Omental fat pad (tissue), 4 donors: ENCODE results near the gene LRRC42. TPM values are rescaled to one million over a fixed set of nuclear protein-coding genes. Genes with fewer than 3 reads are reported as not detected.
"Not testable (repeated sequence)": the region's sequence is repeated elsewhere in the genome, so short reads cannot be mapped to it uniquely, and the experiment has no call there.

Source experiments
- ATAC-seq: fragments of 150-250 bp; one replicate; pipeline ENCODE4 v1.9.1; 2016; ENCODE audit warnings: mild to moderate bottlenecking, moderate library complexity; ENCODE audit not compliant: low FRiP score
- DNase-seq: peaks from one replicate; pipeline ENCODE4 v3.0.0-alpha.2; 2019; ENCODE audit warnings: low spot score
- CTCF ChIP-seq, 3 donors: fragments of 450-650 bp; IDR thresholded peaks; one replicate each; pipeline ENCODE4 v1.5.1; 2016 to 2017; ENCODE audit warnings: antibody characterized with exemption in 3 of 3, mild to moderate bottlenecking in 3 of 3, moderate library complexity in 2 of 3
- total RNA-seq, 4 donors: library from RNA; depleted of rRNA; stranded (reverse); fragments of >200 nt; gene quantifications; one replicate each; pipeline ENCODE4 v1.1.0, GENCODE V29; 2016

The LRRC42 gene
- total RNA-seq, 4 donors from 2014 or later, result 12.6 to 22.8 (median 16.7) TPM

GRCh38 chr1:53995683-53996082, 49.5 kb downstream of the LRRC42 start:
- ATAC-seq (no peak), DNase-seq (no peak)
- TF ChIP-seq CTCF (IDR thresholded peaks at IDR 0.05), result no peak

- ATAC-seq (no peak), DNase-seq (no peak)
- no peak for TF ChIP-seq CTCF (IDR thresholded peaks at IDR 0.05)
Observed at GRCh38 chr1:53998223-53998622, 52.1 kb downstream of the LRRC42 start.

DNA sequence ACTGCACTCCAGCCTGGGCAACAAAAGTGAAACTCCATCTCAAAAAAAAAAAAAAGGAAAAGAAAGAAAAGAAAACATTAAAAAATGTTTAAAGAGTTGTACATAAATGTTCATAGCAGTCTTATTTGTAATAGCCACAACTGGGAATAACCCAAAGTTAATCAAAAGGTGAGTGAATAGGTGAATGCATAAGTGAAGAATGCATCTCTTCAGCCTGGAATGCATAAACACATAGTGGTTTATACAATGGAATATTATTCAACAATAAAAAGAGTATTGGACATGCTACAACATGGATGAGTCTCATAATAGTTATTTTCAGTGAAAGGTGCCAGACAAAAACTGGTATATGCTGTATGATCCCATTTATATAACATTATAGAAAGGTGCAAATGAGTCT, 53.8 kb downstream of the LRRC42 start:
- TF ChIP-seq CTCF (IDR thresholded peaks at IDR 0.05), result no peak
- DNase-seq (no peak), ATAC-seq (no peak)

DNA sequence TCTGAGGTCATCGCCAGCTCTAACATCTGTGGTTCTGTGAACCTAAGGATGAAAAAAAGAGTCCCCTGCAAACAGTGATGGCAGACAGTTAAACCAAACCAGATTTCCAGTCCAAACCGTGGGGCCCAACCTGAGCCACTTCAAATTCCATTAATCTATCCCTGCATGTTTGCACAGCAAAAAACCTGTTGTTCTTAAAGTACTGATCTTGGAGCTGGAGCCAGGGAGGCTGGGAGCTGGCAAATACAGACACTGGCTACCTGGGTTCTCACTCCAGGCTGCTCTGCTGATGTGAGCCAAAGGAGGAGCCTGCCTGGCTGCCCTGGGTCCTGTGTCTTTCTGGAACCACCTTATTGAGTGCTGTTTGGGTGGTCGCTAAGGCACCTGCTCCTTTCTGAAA, 55.4 kb downstream of the LRRC42 start:
- ATAC-seq (no peak), DNase-seq (no peak)
- no peak for TF ChIP-seq CTCF (IDR thresholded peaks at IDR 0.05)

GRCh38 chr1:54002544-54003248, 56.5 kb downstream of the LRRC42 start:
- ATAC-seq (no peak), DNase-seq (no peak)
- no peak for TF ChIP-seq CTCF (IDR thresholded peaks at IDR 0.05)

DNA sequence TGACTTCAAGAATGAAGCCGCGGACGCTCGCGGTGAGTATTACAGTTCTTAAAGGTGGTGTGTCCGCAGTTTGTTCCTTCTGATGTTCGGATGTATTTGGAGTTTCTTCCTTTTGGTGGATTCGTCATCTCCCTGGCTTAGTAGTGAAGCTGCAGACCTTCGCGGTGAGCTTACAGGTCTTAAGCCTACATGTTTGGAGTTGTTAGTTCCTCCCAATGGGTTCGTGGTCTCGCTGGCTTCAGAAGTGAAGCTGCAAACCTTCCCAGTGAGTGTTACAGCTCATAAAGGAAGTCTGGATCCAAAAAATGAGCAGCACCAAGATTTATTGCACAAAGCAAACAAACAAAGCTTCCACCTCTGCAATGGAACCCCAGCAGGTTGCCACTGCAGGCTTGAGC, 57.1 kb downstream of the LRRC42 start:
- no peak for TF ChIP-seq CTCF (IDR thresholded peaks at IDR 0.05)
- no peak for ATAC-seq
- DNase-seq, result no peak

- not testable (repeated sequence) for ATAC-seq, DNase-seq
Observed at GRCh38 chr1:54003750-54004480, 57.8 kb downstream of the LRRC42 start.
